Gastrocnemius medialis (tissue), 4 donors: ENCODE measurements around the gene WEE1.
A peak's percentile ranks its signal among the peaks of the same experiment; 100 is the strongest.

Experiments
- CTCF ChIP-seq, 5 experiments: fragments of 450-650 bp in 3 of 5; fragments of 200-600 bp in 2 of 5; sonication (generic) in 2 of 5; IDR thresholded peaks in 4 of 5; conservative IDR thresholded peaks in 1 of 5; 1 replicate in 4 of 5; 2 replicates in 1 of 5; pipeline ENCODE4 v1.5.1; 2016 to 2019; ENCODE audit warnings: antibody characterized with exemption in 5 of 5, mild to moderate bottlenecking in 3 of 5, moderate library complexity in 3 of 5
- POLR2A ChIP-seq, 2 donors: fragments of 450-650 bp; IDR thresholded peaks; one replicate each; pipeline ENCODE4 v1.6.1; 2017; ENCODE audit warnings: antibody characterized with exemption in 2 of 2, mild to moderate bottlenecking in 2 of 2, moderate library complexity in 2 of 2

- TF ChIP-seq CTCF (IDR thresholded peaks at IDR 0.05 in 4 of 5, conservative IDR thresholded peaks at IDR 0.05 in 1 of 5) (peak; percentile 71 to 90 (median 79)), POLR2A (IDR thresholded peaks at IDR 0.05) (peak; percentile 25)
Measured at GRCh38 chr11:9613830-9614762, 40.6 kb downstream of the WEE1 start.
